Hematopoietic multipotent progenitor cell treated with erythropoietin and hydrocortisone succinate and interleukin-3 and kit ligand, for 4 days (in vitro differentiated cells): Measurements from ENCODE around the gene ARHGAP31.

Source experiments
- DNase-seq: peaks from one replicate; pipeline ENCODE4 v3.0.0-alpha.2; 2015

Gene ARHGAP31

GRCh38 chr3:119396870-119397269 lies 102.7 kb downstream of the ARHGAP31 start:
- DNase-seq = no peak

GRCh38 chr3:119400466-119400865 lies 106.3 kb downstream of the ARHGAP31 start:
- no peak for DNase-seq

- no peak for DNase-seq
Measured at GRCh38 chr3:119401069-119401468, 106.9 kb downstream of the ARHGAP31 start.

GRCh38 chr3:119401503-119402440 lies 107.6 kb downstream of the ARHGAP31 start:
- DNase-seq = no peak

GRCh38 chr3:119402791-119403190 lies 108.6 kb downstream of the ARHGAP31 start:
- no peak for DNase-seq

GRCh38 chr3:119403201-119403600 lies 109.0 kb downstream of the ARHGAP31 start:
- DNase-seq = no peak

- DNase-seq = no peak
Measured at GRCh38 chr3:119405315-119405714, 111.1 kb downstream of the ARHGAP31 start.

- DNase-seq = no peak
Measured at GRCh38 chr3:119408243-119408950, 114.2 kb downstream of the ARHGAP31 start.

GRCh38 chr3:119409844-119410243 lies 115.7 kb downstream of the ARHGAP31 start:
- no peak for DNase-seq

- no peak for DNase-seq
Measured at GRCh38 chr3:119413603-119414280, 119.6 kb downstream of the ARHGAP31 start.

- DNase-seq = no peak
Measured at GRCh38 chr3:119416873-119417272, 122.7 kb downstream of the ARHGAP31 start.

- DNase-seq = peak; percentile 58
Measured at GRCh38 chr3:119417771-119418512, 123.8 kb downstream of the ARHGAP31 start.

GRCh38 chr3:119418641-119419040 lies 124.5 kb downstream of the ARHGAP31 start:
- no peak for DNase-seq

GRCh38 chr3:119420196-119420595 lies 126.0 kb downstream of the ARHGAP31 start:
- DNase-seq = no peak

GRCh38 chr3:119427669-119428068 lies 133.5 kb downstream of the ARHGAP31 start:
- DNase-seq = peak; percentile 13

- peak; percentile 10 for DNase-seq
Measured at GRCh38 chr3:119428538-119428937, 134.4 kb downstream of the ARHGAP31 start.

GRCh38 chr3:119433613-119434325 lies 139.6 kb downstream of the ARHGAP31 start:
- no peak for DNase-seq

GRCh38 chr3:119434703-119435102 lies 140.5 kb downstream of the ARHGAP31 start:
- DNase-seq = no peak

- no peak for DNase-seq
Measured at GRCh38 chr3:119436977-119437376, 142.8 kb downstream of the ARHGAP31 start.

- DNase-seq = peak; percentile 80
Measured at GRCh38 chr3:119437691-119438258, 143.6 kb downstream of the ARHGAP31 start.

GRCh38 chr3:119443179-119443578 lies 149.0 kb downstream of the ARHGAP31 start:
- DNase-seq = peak; percentile 43

GRCh38 chr3:119444590-119444989 lies 150.4 kb downstream of the ARHGAP31 start:
- DNase-seq = no peak
